PC-9 (cell line): Measurements from ENCODE around the gene APBA2.
"Not testable (repeated sequence)": the region's sequence is repeated elsewhere in the genome, so short reads cannot be mapped to it uniquely, and the experiment has no call there.

Source experiments
- EZH2 ChIP-seq: fragments of 200-600 bp; sonication (generic); IDR thresholded peaks from 2 replicates; pipeline ENCODE4 v1.8.0; 2017; ENCODE audit warnings: antibody characterized with exemption, low read depth
- TF ChIP-seq, protein P1 (sequence below): fragments of 200-600 bp; sonication (generic); conservative IDR thresholded peaks from 2 replicates; pipeline ENCODE4 v1.6.1; 2017; ENCODE audit warnings: mixed run types, antibody characterized with exemption, mild to moderate bottlenecking, moderate library complexity

DNA sequence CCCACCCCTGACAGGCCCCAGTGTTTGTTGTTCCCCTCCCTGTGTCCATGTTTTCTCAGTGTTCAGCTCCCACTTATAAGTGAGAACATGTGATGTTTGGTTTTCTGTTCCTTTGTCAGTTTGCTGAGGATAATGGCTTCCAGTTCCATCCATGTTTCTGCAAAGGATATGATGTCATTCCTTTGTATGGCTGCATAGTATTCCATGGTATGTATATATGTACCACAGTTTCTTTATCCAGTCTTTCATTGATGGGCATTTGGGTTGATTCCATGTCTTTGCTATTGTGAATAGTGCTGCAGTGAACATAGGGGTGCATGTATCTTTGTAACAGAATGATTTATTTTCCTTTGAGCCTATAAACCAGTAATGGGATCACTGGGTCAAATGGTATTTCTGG, 142.4 kb downstream of the APBA2 start:
- not testable (repeated sequence) for TF ChIP-seq EZH2
- TF ChIP-seq, protein P1, sequence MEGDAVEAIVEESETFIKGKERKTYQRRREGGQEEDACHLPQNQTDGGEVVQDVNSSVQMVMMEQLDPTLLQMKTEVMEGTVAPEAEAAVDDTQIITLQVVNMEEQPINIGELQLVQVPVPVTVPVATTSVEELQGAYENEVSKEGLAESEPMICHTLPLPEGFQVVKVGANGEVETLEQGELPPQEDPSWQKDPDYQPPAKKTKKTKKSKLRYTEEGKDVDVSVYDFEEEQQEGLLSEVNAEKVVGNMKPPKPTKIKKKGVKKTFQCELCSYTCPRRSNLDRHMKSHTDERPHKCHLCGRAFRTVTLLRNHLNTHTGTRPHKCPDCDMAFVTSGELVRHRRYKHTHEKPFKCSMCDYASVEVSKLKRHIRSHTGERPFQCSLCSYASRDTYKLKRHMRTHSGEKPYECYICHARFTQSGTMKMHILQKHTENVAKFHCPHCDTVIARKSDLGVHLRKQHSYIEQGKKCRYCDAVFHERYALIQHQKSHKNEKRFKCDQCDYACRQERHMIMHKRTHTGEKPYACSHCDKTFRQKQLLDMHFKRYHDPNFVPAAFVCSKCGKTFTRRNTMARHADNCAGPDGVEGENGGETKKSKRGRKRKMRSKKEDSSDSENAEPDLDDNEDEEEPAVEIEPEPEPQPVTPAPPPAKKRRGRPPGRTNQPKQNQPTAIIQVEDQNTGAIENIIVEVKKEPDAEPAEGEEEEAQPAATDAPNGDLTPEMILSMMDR: not testable (repeated sequence)
